KG1 (cell line): ENCODE measurements around the gene CFAP141.
"Not testable (repeated sequence)": the region's sequence is repeated elsewhere in the genome, so short reads cannot be mapped to it uniquely, and the experiment has no call there.

Experiments used
- DNase-seq: peaks from one replicate; lab custom pipeline; 2025; lab: John Stamatoyannopoulos, UW

The CFAP141 gene

DNA sequence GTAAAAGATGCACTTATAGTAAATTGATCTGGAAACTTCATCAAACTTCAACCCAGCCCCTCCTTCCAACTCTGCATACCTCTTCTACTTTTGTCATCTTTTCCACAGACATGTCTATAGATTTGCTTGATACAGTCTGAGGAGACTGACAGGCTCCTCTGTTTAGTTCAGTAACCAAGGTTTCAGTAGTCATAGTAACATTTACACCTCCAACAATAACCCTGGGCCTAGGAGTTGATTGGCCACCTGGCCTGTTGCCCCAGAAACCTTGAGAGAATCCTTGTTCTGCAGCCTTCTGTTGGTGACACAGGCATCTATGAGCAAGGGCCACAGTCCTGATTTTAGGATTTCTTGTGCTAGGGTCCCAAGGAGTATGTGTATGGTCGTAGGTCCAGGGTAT, at the start of gene CFAP141:
Gene CFAP141, minus strand, starts transcription at position 138 of the 400 bp plus-strand sequence. Its CDS starts 26 bp downstream, at position 112.
- DNase-seq: no peak

DNA sequence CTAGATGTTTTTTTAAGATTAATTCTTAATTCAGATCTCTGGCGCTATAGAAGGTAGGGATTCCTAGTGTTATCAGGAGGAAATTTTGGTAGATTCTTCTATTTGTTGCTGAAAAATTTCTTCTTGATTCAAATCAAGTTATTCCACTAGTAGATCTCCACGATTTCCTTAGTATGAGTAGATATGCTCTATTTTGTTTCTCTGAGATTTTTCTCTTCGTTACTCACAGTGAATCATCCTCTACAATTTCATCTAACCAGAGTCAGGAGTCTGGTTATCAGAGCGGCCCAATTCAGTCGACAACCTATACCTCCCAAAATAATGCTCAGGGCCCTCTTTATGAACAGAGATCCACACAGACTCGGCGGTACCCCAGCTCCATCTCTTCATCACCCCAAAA, 47.5 kb upstream of the CFAP141 start:
- DNase-seq: no peak

DNA sequence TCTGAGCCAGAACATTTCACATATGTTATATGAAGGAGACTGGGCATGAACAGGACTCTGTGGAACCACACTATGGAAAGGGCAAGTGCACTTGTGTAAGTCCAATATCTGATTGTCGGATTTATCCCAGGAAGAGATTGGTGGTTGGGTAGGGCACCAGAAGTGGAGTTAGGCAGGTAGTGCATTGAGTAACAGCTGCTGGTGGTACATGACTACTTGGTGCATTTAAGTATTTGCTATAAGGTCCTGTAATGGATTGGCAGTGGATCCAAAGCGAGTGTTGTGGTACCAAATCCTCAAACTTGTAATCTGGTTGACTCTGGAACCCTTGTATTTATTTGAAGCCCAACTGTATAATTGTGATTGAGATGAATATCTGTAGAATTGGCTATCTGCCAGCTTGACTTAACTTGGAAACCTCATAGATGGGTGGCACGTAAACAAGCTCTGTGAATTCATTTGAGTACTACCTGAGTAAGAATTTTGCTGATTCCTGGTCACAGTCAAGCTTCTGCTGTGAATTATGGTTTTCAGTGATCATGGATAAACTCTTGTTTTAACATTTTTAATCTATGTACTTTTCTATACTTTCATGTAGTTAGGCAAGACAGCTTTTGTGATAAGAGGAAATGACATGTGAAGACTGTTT, 35.7 kb upstream of the CFAP141 start:
- DNase-seq: no peak

DNA sequence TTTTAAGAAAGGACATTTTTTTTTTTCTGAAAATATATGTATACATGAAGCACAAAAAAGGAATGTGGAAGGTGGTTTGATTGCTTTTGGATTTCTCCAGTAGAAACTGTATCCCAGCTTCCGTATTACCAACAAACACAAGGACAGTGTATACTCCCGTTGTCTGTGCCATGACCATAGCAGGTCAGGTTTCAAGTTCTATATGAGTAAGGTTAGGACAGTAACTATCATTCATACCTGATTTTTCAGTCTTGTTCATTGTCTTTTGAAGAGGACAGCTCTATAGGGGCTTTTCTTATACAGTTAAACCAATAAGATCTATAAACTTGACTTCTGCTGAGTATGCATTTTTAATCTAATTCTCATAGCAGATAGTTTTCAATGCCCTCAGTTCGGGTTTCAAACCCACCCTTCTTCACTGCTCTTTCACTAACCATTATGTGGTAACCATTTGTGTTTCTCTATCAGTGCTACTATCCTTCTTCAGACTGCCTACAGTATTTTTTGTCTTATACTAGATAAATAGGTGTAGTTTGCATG, 34.2 kb upstream of the CFAP141 start:
- DNase-seq: no peak

DNA sequence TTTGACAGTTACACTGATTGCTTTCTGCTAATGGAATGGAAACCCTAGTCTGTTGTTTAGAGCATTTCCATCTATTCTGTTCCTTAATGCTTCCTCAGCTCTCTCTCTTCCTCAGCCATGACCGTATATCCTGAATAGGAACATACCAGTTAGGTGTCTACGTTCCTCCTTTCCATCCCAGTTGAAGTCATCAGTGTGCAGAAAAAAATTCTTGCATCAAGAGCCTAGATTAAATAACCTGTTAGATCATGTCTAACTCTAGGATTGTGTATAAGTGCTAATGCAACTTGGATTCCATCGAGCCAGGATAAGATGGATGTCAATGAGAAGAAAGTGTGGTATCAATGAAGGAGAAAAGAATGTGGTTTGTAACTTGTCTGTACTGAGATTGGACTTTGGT, 33.4 kb upstream of the CFAP141 start:
- DNase-seq: no peak

DNA sequence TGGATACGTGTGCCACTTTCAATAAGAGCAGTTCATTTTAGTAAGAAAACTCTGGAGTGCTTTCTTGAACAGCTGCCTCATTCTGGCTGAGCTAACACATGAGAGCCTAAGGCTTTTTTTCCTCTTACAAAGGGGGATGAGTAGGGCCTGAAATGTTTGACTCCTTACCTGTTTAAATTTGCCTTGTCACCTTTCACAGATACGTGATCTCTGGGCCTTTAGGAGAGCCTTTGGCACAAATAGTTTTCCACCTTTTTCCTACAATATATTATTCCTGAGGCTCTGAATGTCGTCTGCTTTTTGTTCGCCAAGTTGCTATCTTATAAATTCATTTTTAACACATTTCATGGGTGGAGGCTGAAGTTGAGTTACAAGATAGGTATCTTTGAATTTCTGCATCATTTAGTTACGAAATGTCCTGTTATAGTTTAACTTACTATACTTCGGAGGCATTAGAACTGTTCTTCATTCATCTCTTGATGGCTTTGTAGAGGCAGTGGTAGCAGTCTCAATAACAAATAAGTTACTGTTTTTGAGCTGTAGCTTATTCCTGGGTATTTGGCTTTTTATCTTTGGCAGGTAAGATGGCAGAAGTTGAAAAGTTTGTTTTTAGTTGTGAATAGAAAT, 31.9 kb upstream of the CFAP141 start:
- no peak for DNase-seq

DNA sequence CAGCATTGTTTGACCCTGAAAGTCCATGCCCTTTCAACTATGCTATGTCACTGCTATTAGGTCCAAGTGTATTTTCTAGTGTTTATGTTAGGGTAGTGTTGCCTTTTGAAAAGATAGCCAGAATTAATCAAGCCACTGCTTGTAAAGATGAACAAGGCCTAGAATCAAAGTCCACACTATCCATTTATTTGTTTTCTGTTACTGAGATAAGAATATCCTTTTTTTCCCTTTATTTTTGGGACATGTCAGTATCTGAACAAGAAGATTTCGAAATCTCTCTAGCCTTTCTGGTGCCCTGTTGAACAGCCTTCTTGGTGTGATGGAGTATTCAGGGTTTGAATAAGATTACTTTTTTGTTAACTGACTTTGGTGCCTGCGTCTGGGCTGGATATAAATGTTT, 31.3 kb upstream of the CFAP141 start:
- DNase-seq: no peak

DNA sequence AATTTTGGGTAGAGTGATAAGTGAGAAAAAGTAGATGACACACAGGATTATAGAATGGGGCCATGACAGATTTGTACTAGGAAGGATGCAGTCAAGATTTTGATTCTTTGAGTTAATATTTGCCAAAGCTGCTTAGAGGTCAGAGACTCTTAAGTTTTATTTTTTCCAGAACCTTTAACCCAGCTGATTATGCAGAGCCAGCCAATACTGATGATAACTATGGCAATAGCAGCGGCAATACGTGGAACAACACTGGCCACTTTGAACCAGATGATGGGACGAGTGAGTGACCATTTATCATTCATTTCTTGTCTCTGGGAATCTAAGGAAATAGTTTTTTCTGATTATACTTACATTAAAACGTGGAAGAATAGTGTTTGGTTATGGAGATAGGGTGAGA, 30.7 kb upstream of the CFAP141 start:
- no peak for DNase-seq

DNA sequence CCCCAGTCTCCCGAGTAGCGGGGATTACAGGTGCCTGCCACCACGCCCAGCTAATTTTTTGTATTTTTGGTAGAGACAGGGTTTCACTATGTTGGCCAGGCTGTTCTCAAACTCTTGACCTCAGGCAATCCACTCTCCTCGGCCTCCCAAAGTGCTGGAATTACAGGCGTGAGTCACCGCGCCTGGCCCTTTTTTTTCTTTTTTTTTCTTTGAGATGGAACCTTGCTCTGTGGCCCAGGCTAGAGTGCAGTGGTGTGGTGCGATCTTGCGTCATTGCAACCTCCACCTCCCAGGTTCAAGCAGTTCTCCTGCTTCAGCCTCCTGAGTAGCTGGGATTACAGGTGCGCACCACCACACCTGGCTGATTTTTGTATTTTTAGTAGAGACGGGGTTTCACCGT, 27.0 kb upstream of the CFAP141 start:
- DNase-seq: not testable (repeated sequence)

DNA sequence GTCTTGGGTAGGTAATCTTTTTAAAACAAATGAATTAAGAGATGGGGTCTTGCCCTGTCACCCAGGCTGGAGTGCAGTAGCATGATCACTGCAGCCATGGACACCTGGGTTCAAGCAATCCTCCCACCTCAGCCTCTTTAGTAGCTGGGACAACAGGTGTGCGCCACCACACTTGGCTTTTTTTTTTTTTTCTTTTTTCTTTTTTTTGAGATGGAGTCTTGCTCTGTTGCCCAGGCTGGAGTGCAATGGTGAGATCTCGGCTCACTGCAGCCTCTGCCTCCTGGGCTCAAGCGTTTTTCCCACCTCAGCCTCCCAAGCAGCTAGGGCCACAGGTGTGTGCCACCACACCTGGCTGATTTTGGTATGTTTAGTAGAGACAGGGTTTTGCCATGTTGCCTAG, 25.0 kb upstream of the CFAP141 start:
- not testable (repeated sequence) for DNase-seq

DNA sequence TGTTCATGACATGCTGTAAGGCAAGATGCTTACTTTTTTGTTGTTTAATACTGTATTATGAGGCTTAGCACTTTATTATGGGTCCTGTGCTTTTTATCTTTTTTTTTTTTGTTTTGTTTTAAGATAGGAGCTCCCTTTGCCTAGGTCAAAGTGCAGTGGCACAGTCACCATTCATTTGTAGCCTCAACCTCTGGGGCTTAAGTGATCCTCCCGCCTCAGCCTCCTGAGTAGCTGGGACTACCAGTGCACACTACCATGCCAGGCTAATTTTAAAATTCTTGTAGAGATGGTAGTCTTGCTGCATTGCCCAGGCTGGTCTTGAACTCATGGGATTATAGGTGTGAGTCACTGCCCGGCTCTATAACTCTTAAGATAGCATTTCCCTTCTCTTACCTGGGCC, 19.2 kb upstream of the CFAP141 start:
- no peak for DNase-seq

DNA sequence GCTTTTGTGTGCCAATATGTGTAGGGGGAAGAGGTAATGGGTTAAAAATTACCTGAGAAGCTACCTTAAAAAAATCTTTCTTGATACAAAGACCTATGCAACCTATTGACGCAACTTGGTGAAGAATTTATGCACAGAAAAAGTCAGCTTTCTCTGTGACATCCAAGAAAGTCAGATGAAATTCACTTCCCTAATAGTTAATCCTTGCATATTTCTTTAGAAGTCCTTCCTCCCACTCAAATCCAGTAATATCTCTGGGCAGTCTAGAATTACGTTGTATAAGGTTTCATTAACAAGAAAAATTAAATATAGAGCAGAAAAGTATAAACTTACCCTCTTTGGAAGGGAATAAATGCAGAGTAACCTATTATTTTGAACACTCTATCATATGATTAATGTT, 17.5 kb upstream of the CFAP141 start:
- no peak for DNase-seq

DNA sequence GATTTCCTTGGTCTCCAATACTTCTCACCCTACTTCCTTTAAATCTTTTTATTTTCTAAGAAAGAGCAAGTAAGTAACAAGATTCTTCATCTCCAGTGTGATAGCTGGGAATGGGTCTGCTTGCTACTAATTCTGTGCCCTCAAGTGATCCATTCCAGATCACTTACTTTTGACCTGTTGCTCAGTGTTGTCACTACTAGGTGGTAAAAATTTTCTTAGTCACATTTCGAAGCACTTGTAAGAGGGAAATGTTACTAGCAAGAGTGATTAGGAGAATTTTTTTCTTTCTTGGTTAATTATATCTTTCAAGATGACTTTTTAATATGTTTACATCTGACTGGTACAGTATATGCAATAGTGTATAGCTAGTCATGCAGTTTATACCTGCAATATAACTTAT, 16.8 kb upstream of the CFAP141 start:
- no peak for DNase-seq

DNA sequence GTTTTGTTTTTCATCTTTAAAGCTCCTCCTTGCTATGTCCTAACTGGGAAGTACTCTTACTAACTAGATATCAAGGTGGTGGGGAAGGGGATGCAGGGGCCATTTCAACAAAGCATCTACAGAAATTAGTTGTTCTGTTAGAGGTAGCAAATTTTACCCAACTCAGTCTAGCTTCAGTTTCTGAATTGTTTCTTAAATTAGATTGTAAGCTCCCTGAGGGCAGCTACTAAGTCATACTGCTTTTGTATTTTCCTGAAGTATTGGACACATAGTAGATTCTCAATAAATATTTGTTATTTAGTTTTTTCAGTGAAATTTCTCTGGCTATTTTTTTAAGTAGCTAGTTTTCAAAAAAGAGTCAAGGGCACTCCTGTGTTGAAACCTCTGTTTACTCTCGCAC, 16.4 kb upstream of the CFAP141 start:
- no peak for DNase-seq

DNA sequence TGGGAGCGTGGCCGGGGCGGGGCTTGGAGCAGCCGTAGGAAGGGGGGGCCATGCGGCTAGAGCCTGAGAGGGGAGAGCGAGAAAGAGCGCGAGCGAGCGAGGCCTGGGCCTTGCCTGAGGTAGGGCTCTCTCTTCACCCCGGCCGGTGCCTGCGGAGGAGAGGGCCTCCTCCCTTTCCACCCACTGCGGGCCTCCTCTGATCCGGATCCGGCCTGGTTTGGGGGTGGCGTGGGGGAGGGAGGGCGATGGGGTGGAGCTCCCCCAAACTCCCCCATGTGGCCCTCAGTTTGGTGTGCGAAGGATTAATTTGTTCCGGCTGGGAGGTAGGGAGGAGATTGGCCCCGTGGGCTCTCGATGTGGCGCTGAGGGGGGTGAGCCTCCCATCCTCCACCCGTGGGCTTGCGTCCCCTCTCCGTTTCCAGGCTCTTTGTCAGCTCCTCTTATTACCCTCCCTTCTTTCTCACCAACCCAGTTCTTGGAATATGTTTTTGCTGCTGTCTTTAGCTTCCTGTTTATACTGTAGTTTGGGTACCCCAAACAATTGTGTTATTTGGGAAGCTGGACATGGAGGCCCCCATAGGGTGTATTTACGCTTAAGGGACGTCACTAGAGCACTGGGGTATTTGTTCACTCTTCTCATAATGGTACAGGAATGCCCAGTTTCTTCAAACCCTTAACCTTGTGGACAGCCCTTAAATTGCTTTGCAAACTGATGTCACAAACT, 15.3 kb upstream of the CFAP141 start:
- DNase-seq: peak; percentile 37

DNA sequence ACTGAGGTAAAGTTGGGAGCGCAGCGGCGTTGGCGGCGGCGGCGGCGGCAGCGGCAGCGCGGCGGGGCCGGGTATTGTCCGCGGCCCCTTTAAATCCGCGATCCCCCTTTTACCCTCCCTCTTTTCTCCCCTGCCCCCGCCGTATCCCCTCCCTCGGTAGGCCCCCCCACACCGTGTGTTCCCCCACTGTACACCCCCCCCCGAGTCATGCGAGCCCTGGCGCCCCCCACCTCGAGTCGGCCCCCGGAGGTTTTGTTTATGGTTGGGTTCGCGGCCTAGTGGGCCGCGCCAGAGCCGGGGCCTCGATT, 14.8 kb upstream of the CFAP141 start:
- no peak for DNase-seq

DNA sequence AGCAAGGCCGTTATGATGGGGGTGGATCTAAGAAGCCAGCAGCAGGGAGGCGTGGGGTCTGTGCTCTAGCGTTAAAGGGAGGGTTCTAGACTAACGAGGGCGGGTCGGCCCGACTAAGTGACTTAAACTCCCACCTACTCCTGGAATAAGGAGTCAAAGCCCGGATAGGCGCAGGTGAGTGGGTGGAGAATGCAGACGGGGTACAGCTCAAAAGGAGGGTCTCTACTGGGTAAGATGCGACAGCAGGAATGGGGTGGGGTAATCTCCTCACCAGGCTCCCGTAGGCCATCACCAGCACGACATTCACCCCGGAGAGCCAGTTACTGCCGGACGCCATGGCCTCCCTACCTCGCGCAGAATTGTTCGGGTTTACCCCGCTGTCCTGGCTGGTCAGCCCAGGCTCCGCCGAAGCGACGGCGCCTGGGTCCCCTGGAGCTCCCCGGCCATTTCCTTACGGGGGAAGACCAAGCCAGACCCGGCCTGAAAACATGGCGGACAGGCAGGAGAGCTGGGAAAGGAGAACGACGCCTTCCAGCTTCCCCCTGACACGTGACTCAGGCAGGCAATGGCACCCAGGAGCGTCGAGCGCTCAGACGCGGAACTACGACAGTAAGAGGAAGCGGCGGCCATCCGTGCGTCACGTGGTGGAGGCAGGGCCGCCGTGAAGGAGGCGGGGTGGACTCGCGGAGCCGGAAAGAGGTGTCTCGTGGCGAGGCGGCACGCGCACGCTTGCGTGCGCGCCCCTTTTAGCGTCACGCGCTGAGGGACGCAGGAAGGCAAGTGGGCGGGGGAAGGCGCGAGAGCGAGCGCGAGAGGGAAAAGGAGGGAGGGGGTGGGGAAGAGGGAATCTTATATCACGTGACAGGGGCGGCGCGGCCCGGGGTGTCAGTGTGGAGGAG, 14.2 kb upstream of the CFAP141 start, which contains the start of gene UBAP2L:
Gene UBAP2L, plus strand, starts transcription at position 885 of the 899 bp plus-strand sequence. CDS start 4,169 bp downstream, outside the sequence.
- DNase-seq: peak; percentile 97

DNA sequence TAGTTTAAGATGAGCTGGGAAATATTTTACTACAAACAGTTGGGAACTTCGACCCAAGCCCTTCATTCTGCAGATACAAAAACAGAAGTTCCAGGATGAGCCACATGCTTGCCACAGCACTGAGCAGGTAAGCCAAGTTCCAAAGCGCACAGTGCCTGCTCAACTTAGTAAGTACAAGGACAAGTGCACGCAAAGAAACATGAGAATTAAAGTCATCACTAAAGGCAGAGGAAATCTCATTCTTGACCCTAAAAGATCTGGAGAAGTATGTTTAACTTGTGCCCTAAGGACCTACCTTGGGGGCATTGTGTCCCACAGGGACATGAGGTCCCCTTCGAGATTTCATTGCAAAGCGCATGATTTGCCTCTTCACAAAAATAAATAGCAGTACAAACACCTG, 13.4 kb upstream of the CFAP141 start:
- DNase-seq: no peak

DNA sequence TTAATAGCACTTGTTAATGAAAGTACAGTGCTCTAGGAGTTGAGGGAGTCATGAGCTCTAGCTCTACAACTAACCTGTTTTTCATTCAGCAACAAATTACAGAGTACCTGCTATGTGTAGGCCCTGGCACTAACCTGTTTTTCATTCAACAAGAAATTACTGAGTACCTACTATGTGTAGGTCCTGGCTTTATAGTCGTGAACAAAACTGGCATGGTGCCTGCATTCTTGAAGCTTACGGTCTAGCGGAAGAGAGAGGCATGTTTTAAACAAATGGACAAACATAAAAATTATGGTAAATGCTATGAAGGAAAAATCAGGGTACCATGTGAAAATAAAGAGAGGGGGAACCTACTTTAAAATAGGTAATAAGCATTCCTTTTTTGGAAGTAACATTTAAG, 12.4 kb upstream of the CFAP141 start:
- no peak for DNase-seq

DNA sequence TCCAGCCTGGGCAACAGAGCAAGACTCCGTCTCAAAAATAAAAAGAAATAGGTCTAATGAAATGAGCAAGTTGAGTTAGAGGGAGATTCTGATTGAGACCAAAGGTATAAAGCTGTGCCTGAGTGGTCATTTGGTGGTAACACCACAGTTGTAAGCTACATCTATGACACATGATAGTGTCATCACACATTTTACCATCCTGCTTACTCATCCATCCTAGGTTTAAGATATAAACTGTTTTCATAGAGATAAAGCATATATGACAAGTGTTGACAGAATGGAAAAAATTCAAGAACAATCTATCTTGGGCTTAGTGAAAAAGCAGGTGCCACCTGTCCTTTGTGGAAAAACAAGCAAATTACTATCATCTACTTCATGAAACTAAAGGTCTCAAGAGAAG, 7.1 kb upstream of the CFAP141 start:
- DNase-seq: no peak

DNA sequence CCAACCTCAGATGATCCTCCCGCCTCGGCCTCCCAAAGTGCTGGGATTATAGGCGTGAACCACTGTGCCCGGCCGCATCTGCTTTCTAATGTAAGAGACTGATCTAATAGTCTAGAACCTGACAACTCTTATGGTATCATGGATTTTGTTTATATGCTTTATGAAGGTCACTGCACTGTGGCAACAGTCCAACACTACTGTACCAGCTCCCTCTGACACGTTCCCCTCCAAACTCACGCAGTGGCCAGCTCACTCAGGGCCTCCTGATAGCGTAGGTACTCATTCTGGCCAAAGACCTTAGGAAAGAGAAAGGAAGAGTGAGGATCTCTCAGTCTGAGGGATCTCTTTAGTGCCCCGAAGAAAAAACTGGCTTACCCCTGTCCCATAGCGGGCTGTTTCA, 6.0 kb upstream of the CFAP141 start:
- DNase-seq: no peak
